ENCODE results near the gene NRGN.

- TF ChIP-seq CTCF (IDR thresholded peaks at IDR 0.05) (peak; percentile 13 to 60 (median 42)), POLR2AphosphoS5 (IDR thresholded peaks at IDR 0.05) (no peak), POLR2A (IDR thresholded peaks at IDR 0.05) (no peak), EP300 (IDR thresholded peaks at IDR 0.05) (no peak)
These were observed 53.9 kb downstream of the NRGN start for GRCh38 chr11:124793466-124794278.

Data from gastroesophageal sphincter (tissue), 3 donors.